GM18511 (cell line): Measurements from ENCODE around the gene FOXF2.

Experiments used
- ATAC-seq: cut with Tn5 transposase; IDR thresholded peaks from one replicate; pipeline ENCODE4 v1.9.1; 2021; ENCODE audit warnings: mild to moderate bottlenecking, moderate library complexity; ENCODE audit not compliant: unreplicated experiment

The FOXF2 gene

GRCh38 chr6:1378065-1379016 is 11.0 kb upstream of the FOXF2 start:
- no peak for ATAC-seq

DNA sequence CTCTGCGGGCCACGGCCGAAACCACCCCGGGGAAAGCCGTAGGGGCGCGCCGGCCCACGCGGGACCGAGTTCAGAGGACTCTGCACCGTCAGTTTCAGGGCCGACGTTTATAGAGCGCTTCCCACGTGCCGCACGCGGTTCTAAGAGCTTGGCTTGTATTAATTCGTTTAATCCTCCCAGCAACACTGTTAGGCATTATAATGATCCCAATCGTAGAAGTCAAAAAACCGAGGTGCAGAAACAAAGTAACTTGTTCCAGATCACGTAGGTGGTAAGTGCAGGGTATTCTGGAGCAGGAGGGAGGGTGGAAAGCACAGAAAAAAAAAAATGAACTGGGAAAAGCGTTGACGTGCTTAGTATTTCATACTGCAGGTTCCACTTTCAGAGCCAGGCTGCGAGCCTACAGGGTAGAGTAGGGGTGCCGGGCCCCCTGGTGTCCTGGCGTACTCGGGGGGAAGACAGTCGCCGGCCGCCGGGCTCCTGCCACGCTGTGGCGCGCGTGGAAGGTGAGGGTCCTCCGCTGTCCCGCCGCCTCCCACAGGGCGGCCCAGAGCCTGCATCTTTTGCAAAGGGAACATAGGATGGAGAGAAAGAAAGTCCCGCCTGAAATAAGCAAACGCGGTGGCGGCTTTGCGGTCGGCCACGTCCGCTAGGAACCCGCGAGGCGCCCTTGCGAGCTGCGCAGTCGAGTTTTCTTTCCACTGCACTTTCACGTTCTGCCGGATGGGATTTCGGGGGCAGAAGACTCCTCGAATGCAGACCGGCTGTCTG is 10.2 kb upstream of the FOXF2 start:
- ATAC-seq: no peak

GRCh38 chr6:1379788-1380147 is 9.6 kb upstream of the FOXF2 start:
- ATAC-seq: no peak

GRCh38 chr6:1380625-1381427 is 8.6 kb upstream of the FOXF2 start:
- no peak for ATAC-seq

DNA sequence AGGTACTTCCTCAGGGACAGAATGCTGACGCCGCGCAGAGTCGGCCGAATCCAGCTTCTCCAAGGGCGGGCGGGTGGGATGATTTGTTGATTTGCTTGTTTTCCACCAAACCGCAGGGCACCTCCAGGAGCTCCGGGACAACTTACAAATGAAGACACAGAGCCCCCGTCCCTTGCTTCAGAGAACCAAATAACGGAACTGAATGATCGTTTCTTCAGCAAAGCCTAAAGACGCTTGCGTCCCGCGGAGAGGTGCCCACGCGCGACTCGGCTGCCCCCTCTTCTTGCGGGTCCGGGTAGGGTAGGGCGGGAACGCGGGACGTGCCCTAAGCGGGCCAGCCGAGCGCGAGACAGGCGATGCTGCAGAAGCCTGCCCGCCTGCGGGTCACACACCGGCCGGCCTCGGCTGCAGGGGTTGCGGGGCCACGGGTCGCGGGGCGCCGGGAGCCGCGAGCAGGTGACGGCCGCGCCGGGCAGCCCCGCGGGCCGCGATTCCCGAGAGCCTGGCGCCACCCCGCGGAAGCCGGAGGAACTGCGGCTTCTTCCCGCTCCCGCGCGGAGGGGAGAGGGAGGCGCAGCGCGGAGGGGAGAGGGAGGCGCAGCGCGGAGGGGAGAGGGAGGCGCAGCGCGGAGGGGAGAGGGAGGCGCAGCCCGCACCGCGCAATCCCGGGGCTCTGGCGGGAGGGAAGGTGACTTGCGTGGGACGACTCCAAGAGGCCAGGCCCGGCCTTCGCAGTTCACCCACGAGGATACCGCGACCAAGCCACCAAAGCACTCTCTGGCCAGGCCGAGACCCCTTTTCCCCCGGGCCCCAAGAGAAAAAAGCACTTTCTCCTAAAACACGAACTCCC is 7.7 kb upstream of the FOXF2 start:
- ATAC-seq: no peak

DNA sequence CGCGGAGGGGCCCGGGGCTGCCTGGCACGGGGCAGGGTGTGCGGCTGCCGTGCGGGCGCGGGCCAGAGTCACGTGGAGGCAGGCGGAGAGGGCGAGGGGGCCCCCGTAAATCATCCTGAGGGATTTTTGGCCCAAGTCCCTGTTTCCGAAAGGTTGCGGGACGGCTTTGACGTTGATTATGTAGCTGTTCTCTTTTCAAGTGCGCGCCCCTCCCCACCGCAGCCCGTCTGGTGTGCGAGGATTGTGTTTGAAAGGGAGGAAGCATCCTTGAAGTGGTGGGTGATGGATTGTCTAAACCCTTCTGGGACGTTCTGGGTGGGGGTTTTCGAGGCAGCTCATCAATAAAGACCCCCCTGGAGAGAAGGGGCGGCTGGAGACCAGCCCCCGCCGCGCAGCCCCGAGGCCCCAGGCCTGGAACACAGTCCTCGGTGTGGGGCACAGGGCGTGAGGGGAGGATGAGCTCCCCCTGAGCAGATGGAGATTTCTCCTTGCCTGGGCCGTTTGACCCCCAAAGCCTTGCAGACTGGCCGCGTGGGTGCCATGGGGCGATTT is 7.0 kb upstream of the FOXF2 start:
- ATAC-seq: no peak

DNA sequence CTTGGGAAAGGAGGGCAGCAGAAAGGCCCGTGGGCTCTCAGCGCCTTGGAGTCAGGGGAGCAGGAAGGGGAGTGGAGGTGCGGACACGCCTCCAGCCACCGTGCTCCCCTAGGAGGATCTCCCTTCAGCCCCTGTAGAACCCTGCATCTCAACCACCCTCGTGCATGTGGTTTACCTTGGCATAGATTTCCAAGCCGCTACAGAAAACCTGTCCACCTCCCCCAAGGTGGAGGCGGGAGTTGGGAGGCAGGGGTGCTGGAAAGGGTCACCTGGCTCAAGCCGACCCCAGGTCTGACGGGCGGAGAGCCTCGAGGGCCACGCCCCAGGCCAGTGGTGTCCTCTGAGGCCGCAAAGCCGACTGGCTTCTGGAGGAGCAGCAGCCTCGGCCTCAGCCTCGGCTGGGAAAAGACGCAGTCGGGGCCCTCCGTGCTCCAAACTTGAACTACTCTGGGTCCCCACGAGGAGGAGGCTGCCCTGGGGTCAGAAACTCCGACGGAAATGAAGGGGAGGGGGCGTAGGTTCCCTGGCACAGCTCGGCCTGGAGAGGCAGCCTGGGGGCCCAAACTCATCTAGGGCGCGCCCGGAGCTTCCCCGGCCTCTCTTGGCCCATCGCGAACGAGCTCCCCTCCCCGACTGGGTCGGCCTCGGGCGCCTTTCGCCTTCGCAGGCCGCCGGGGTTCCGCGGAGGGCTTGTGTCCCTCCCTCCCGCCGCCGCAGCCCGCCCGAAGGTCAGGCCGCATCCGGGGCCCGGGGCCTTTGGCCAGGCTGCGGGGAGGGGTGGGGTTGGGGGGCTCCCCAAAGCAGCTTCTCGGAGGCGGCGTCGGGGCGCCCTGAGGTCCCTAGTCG is 6.3 kb upstream of the FOXF2 start:
- ATAC-seq: no peak

DNA sequence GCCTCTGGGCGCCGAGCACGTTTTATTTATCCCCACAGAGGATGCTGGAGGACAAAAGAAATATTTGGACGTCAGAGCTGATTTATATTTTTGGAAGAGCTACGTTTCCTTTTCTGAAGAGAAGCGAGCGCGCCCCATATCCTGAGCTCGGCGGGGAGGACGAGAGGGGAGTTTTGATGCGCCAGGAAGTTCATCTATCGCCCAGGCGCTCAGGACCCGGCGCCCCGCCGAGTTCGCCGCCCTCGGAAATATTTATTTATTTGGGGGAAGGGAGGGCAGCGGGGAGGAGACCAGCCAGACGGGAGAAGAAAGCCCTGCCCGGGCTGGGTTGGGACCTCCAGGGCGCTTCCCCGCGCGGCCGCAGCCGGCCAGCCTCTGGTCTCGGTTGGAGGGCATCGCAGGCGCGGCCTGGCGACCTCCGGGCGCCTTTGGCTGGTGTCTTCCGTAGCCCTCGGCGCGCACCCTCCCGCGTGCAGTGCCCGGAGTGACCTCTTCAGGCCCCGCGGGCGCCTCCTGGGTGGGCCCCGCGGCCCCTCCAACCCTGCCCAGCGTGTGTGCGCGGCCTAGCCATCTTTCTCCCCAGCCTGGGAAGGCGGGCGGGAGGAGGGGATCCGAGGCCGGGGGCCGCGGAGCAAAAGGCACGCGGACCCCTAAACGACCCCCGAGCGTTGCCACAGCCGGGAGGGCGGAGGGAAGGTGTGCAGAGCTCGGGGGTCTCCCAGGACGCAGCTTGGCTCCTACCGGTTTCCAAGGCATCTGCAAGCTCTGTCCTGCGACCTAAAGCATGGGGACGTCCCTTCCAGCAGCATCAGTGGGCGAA is 5.4 kb upstream of the FOXF2 start:
- no peak for ATAC-seq

DNA sequence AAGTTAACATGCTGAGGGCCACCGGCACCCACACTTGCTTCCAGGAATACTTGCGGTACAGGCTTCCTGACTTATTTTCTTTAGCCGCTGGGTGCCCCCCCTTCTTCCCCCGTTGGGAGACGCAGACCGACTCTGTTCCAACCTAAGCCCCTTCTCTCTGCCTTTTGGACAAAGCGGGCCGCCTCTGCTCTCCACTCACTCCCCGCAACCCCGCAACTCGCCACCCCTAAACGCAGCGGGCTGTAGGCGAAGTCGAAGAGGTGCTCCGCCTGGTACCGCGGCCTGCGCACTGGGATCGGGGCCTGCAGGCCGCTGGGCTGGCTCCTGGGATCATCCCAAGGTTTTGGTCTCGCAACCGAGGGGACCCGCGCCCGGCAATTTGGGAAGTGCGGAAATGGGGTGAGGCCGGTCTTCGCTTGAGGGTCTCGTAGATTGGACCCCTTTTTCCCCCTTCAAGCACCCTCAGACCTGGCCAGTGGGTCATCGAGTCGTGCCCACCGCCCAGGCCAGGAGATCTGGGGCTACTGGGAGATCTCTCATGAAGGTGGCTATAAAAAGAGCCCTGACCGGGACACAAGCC is 4.7 kb upstream of the FOXF2 start:
- no peak for ATAC-seq

DNA sequence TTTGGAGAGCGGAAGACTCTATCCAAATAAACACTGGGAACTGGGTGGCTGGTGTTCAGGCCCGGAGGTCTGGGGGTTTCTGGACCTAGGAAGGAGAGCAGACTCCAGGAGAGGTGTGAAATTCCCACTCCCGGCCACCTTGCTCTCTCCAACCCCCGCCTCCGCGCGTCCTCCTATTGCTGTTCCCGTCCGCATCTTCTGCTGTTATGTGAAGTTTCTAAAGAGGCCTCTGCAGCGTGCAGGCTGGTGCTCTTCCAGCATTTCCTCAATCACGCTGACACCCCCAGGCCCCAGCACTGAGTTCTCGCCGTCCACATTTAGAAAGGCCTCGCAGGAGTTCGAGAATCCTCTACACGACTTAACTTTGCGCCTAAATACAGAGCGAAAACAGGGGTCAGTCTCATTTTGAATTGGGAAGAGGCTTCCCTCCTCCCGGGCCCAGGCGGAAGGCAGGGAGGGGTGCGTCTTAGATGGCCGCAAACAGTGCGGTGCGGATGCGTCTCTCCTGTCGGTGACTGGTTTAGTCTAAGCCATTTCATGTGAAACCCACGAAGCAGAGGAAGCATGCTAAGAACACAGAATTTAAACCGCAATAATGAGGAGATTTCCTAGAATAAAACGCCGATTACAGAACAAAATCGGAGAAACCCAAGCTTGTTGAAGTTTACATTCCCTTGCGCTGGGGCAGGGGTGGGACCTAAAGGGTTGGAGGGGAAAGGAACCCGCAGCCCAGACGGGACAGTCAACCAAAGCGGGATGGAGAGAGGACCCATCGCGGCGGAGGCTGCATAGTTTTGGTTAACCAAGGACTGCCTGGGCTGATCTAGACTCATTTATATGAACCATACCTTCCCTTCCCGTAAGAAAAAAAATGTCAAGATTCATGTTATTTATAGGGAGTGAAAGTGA is 4.0 kb upstream of the FOXF2 start:
- ATAC-seq: no peak

GRCh38 chr6:1386038-1386709 is 3.2 kb upstream of the FOXF2 start:
- no peak for ATAC-seq

DNA sequence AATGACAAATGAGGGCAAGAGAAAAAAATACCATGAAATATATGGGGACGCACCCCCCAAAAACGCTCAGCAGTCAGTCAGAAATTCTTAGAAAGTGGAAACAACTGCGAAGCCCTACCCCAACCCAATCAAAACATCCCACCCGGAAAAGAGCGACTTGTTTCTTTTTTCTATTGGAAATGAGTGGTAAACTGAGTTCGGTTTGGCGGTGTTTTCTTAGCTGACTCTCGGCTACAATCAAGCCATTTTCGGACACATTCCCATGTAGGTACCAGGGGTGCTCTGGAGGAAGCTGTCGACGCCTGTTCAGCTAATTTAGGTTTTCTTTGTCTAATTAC is 1.9 kb upstream of the FOXF2 start:
- no peak for ATAC-seq

DNA sequence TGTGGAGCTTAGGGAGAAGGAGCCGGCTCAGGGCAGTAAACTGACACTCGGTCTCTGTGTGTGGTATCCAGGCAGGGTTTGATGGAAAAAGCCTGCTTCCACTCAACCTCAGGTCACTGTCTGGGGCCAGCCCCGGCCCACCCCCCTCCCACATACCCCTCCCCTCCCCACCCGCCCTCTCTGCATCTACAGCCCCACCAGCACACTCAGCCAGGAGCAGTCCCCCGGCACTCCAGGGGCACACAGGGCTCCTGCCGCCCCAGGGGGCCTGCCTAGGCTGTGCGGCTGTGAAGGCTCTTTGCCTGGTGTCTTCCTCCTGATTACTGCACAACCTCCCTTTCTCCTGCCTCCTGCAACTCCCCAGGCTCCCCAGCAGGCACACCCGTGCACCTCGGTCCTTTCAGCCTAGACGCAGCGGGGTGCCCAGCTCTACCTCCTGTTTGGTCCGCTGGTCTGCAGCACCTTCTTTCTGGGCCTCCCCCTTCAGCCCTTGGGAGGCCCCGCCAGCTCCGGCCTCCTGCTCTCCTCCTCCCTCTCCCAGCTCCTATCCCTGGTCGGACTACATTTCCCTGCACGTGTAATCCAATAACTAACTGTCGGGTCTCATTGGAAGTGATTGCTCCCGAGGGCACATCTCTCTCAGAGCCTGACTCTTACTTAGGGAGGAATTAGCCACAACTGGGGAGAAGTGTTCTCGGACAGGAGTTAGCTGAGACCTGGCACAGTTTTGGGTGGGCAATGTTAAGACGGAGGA is 1.3 kb upstream of the FOXF2 start:
- ATAC-seq: no peak

DNA sequence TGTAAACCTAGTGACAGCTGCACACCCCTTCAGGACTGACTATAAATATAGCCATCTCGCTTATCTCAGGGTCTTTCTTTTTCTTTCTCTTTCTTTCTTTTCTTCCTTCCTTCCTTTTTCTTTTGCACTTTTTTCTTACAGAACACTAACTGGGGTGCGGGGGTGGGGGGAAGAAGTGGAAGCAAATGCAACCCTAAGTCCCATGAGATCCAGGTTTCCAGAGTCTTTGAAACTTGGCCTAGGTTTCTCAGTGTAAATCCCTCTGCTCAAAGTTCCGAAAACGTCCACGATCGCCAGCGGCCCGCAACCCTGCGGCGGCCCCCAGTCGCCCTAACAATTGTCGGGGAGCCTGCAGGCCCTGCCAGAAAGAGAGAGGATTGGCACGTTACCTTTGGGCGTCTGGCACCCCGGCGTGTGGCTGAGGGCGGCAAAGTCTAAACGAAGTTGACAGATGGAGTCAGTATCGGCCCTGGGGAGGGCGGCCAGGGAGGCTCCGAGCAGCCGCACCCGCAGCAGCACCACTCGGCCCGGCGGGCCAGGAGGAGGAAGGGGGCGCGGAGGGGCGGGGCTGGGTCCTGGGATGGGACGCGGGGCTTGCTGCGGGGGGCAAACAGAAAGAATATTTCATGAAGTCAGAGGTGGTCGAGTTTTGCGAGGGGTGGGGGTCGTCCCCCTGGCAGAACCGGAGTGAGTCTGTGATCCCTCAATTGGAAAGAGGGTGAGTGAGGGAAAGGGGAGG is 577 bp upstream of the FOXF2 start:
- ATAC-seq: no peak
